NCI-H1436 (cell line): ENCODE data around the gene WNT3.
A peak's percentile ranks its signal among the peaks of the same experiment; 100 is the strongest.
"Not testable (repeated sequence)": the region's sequence is repeated elsewhere in the genome, so short reads cannot be mapped to it uniquely, and the experiment has no call there.

Experiments used
- DNase-seq: peaks from one replicate; lab custom pipeline; 2025; lab: John Stamatoyannopoulos, UW

Gene WNT3, protein sequence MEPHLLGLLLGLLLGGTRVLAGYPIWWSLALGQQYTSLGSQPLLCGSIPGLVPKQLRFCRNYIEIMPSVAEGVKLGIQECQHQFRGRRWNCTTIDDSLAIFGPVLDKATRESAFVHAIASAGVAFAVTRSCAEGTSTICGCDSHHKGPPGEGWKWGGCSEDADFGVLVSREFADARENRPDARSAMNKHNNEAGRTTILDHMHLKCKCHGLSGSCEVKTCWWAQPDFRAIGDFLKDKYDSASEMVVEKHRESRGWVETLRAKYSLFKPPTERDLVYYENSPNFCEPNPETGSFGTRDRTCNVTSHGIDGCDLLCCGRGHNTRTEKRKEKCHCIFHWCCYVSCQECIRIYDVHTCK

DNA sequence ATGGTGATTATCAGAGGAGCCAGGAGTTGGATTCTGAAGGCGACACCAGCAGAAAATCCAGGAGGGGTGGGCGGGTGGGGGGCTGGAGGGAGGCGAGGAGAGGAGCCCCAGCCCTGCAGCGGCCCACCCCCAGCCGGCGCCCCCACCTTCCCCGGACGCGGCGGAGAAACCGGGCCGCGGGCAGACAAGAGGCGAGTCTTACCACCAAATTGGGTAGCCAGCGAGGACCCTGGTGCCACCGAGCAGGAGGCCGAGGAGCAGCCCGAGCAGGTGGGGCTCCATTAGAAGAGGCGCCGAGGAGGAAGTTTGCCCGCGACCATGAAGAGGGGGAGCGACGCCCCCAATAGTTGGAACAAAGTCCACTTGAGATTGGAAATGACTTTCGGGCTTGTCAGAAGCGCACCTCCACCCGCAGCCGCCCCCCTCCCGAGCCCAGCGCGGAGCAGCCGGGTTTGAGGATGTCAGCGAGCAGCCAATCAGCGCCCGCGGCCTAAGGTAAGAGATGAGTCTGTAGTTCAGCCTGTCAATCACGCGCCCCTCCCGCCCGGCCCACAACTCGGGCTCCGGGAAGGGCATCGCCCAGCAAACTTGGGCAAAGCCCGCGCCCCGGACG lies at the start of gene WNT3:
Gene WNT3 (minus strand): TSS at position 377 of the 613 bp plus-strand sequence. CDS start 95 bp downstream, at position 282.
- DNase-seq = peak; percentile 50

DNA sequence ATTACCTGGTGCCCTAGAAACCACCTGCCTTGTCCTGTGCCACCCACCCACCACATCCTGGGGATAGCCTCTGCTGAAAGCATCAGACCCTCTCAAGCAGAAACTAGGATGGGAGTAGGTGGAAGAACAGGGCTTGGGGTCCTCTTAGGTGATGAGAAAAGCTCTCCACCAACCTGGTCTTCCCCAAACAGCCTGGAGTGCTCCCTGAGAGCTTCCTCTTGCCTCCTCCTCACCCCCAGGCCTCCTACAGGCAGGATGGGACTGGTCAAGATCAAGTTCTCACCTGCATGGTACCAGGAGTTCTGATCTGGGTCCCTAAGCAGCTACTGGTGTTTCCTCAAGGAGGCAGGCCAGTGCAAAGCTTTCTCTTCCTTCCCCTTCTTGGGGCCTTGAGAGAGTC lies 48.3 kb upstream of the WNT3 start:
- DNase-seq = no peak

DNA sequence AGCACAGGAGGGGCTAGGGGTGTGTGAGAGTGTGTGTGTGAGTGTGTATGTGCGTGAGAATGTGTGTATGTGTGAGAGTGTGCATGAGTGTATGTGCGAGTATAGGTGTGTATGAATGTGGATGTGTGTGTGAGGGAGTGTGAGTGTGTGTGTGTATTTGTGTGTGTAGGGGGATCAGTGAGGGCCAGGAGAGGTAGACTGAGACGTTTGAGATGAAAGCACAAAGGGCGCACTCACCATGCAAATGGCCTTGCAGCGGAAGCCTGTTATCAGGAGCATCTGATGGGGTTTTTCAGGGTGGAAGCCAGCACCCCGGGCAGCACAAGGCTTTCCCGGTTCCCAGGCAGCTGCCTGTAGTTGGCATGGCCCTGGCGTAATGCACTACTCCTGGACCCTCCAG lies 47.8 kb upstream of the WNT3 start:
- no peak for DNase-seq

DNA sequence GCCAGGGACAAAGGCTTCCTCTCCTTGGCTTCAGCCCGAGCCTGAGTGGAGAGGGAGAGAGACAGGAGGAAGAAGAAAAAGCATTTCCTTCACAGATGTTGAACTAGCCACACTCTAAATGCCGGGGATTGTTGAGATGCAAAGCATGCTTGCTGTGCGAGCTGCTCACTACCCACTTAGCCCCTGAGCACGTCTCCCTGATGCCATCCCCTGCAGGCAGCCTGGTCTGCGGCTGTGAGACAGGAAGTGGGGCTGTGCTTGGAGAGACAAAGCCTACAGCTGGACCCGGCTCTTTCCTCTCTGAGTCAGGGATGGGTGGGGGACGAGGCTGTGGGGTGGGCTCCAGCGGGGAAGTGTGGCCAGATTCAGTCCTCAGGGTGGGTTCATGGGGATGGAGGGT lies 46.6 kb upstream of the WNT3 start:
- no peak for DNase-seq

DNA sequence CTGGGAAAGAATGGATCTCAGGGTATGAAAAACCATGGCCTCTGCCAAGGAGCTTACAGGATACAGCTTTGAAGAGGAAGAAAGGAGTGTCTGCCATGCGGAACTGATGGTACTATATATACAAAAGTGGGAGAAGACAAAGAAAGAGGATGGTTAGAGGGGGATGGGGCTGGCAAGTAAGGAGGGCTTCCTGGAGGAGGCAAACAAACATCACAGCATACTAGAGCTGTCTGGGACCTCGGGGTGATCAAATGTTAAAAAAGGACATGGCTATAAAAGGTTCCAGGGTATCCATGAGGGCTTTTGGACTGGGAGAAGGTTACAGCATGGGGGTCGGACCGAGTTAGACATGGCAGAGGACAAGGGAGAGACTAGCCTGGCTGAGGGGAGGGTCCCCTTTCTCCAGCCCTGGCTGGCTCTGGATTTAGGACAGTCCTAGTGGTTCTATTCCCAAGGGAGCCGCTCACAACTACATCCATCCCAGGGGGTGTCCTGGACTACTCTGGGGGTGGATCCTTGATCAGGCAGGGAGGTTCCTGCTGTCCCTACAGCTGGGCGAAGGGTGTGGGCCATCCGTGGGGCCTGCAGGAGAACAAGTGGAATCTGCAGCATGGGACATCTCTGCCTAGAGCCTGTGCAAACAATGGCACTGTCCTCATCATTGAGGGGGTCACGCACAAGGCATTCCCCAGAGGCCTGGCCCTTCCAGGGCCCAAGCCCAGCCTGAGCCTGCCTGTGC lies 45.1 kb upstream of the WNT3 start:
- no peak for DNase-seq

DNA sequence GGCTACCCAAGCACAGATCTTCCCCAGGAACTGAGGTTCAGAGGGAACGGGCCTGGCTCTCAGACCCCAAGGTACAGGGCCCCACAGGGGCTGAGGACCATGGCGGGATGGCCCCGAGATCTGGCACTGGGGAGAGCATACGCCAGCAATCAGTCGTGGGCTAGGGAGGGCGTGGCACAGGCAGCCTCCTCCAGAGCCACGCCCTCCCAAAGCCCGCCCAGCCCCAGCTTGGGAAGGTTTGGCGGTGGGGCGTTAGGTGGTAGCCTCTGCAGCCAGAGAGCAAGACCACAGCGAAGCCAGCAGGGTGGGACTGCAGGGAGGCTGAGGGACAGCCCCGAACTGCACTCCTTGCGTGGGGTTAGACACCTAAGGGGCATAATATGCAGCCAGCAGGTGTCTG lies 44.5 kb upstream of the WNT3 start:
- no peak for DNase-seq

DNA sequence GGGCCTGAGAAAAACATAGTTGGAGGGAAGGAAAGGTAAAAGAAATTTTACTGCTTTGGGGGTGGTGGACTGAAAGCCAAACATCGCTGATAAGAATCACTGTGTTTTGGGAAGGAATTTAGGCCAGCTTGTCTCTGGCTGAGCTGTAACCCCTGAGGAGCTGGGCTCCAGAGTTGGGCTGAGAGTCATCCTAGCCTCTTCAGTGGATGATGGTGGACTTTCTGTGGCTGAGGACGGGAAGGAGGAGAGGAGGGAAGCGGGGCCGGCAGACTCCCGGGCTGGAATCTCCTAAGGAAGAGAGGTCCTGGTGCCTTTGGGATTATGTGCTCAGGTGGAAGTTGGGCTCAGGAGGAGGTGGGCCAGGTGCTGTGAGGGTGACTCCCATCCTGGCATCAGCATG lies 41.5 kb upstream of the WNT3 start:
- DNase-seq = no peak

DNA sequence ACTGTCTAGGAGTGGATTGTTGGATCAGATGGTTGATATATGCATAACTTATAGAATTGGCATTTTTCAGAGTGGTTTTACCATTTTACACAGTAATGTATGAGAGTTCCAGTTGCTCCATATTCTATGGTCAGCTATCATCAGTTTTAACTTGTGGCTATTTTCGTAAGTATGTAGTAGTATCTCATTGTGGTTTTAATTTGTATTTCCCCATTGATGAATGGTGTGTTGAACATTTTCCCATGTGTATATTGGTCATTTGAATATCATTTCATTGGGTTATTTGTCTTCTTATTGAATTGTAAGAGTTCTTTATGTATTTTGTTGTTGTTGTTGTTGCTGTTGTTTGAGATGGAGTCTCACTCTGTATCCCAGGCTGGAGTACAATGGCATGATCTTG lies 39.1 kb upstream of the WNT3 start:
- DNase-seq = no peak

DNA sequence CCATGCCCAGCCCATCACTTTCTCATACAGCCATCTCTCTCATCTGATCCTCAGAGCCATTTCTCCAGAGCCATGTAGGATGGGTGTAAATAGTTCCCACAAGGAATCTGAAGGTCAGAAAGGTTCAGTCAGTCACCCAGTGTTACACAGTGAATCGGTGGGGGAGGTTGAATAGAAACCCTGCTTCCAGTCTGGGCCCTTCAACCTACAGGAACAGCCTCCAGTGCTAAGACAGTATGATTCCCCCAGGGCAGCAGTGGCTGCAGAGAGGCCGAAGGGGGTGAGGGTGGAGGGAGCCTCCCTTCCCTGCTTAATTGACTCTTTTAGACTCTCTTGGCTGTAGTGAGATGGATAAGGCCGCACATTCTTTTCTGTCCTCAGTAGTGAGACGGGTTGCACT lies 36.5 kb upstream of the WNT3 start:
- DNase-seq = no peak

DNA sequence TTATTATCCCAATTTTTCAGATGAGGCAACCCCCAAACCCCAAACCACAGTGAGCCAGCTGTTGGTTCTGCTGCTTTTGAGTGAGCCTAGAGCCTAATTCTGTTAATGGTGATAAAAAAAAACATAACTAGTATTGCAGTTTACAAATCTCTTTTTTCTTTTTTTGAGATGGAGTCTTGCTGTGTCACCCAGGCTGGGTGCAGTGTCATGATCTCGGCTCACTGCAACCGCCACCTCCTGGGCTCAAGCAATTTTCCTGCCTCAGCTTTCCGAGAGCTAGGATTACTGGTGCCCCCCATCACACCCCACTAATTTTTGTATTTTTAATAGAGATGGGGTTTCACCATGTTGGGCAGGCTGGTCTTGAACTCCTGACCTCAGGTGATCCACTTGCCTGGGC lies 36.0 kb upstream of the WNT3 start:
- no peak for DNase-seq

DNA sequence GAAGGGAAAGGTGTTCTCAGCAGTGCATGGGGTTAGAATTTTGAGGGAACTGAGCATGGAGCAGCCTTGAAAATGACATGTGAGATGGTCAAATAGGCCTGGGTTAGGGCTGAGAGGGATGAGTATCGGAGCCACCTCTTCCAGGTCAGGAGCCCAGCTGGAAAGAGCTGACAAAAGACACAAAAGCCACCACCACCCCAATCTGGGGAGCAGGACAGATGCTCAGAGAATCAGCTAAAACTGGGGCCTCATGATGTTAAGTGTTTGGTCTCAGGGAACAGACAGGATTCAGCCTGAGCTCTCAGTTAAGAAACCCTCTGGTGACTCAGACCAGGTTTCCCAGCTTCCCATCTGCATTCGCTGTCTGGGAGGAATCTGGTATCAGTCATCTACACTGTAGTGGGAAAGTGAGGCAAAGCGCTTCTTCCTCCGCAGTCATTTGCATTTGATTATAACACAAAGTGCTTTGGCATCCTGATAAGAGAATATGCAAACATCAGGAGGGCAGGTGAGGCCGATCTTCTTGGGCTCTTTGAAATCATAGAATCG lies 35.5 kb upstream of the WNT3 start:
- DNase-seq = no peak

DNA sequence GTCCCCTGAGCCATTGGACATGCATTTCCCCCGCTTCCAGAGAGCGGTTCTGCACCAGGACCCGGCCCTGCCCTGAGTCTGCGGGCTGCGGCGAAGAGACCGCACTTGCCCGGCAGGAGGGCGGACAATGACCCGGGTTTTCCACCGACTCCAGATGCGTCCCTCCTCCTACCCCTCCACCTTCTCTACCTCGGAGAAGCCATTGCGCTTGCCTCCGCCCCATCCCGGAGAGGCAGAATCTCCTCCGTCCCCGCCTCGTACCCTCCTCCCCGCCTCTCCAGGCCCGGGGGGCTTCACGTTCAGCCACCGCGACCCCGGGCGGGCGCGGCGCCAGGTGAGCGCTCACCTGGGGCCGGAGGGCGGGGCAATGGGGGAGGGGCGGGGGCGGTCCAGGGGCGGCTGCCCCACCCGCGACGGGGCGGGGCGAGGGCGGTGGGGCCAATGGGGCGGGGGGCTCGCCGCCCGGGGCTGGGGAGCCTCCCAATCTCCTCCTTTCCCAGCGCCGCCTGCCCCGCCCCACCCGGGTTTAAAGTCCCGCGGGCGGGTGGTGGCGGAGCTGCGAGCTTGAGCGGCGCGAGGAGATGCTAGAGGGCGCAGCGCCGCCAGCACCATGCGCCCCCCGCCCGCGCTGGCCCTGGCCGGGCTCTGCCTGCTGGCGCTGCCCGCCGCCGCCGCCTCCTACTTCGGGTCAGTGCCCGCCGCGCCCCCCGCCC lies 32.7 kb upstream of the WNT3 start, which contains the start of gene WNT9B:
Gene WNT9B (plus strand): TSS at position 555 of the 713 bp plus-strand sequence. CDS start 56 bp downstream, at position 611.
- DNase-seq = peak; percentile 68

DNA sequence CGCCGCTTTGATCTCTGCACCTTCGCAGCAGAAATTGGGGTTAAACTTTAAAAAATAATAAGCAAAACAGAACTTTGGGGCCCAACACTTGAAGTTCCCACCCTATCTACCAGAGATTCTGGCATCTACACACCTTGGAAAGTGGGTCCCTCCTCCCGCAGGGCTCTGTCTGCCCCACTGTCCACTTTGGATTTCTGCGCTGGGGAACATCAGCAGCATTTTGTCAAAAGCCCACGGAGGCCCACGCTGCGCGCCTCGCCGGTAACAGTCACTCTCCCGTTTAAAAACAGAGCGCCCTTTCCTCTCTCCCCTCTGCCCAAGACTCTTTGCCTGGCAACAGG lies 32.2 kb upstream of the WNT3 start:
- no peak for DNase-seq

DNA sequence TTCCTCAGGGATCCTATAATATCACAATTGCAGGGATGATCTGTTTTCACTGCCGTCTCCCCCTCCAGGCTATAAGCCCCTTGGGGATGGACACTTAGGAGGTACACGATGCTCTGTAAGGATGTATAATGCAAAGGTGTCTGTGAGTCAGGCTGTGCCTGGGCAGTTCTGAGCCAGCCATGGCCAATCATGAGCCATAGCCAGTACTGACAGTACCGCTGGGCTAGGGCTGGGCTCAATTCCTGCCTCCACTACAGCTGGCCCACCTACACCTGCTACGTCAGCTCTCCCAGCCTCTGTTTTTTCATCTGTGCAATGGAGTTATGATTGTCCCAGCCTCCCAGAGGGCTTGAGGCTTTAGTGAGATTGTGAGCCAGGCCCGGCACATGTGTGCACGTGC lies 30.0 kb upstream of the WNT3 start:
- DNase-seq = no peak

DNA sequence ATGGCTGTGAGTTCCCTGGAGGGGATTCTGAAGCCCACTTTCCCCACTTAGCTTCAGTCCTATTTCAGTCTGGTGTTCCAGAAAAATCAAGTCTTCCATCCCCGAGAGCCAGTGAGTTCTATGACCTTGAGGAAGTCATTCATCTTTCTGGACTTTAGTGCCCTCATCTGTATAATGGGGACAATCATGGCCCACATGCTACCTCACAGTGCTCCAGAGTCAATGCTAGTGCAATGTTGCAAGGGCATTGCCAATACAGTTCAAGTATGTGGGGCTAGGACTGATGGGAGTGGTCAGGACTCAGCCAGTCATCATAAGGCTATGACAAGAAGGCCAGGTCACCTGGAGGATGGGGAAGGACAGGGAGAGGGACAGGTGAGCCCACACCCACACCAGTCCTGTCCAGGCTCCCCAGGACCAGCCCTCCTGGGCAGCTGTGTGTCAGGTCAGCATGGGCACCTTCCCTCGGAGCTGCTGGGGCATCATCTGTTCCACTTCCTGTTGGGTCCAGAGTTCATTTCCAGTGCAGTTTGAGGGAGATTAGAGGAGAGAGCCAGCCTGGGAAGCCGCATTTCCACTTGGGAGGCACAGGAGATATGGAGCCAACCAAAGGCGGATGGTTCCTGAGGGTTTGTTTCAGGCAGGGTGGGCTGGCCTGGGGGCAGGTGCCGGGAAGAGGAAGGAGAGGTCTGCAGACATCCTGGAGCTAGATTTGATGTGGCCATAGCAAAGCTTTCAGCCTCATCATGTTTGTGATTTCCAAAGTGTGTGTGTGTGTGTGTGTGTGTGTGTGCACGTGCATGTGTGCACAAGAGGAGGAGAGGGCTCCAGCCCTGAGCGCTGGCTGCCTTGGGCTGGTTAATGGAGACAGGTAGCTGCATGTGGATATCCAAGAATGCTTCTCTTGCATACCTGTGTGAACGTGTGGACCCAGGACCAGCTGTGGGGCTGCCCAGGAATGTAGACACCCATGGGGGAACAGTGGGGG lies 29.0 kb upstream of the WNT3 start:
- DNase-seq = no peak

DNA sequence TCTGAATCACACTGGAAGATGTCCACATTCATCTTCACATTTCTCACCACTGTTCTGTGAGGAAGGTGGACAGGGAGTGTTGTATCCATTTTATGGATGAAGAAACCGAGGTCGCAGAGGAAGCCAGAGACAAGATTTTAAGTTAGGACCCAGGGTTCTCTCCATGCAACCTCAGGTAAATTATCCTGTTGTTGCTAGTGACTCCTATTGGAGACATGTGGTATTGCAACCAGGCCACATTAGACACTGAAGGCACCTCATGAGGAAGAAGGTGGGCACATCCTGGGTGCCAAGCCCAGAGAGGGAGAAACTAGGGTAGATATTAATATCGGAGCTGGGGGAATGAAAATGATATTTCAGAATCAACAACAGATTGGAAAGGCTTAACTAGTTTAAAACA lies 24.3 kb upstream of the WNT3 start:
- no peak for DNase-seq

DNA sequence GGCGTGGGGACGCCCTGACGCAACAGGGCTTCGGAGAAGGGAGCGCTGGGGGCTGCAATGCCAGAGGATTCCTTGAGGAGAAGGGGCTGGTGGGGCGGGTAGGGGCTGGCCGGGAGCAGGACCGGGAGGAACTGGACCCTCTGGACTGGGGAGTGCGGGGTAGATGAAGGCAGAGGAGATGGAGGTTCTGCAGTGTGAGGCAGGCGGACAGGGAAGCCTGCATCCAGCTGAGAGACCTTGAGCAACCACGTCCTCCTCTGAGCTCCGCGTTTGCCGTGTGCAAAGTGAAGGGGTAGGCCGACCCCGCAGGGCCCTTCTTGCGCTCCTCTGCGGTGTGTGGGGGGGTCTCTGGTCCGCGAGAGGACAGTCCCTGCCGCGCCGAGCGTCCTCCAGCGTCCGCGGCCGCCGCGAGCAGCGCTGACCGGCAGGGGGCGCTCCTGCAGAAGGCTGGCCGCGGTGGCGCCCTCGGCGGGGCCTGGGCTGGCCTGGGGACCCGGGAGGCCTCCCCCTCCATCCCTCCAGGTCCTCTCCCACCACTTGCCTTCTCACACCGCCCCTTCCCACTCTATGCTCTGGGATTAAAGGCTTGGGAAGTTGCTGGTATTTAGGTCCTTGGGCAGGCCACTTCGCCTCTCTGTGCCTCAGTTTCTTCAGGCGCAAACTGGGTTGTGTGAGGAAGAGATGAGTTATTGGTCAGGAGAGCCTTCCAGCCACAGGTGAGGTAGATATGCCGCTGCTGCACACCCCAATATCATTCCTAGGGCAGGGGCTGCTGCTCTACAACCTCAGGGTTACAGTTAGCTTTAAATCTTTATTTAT lies 23.3 kb upstream of the WNT3 start:
- DNase-seq = no peak

DNA sequence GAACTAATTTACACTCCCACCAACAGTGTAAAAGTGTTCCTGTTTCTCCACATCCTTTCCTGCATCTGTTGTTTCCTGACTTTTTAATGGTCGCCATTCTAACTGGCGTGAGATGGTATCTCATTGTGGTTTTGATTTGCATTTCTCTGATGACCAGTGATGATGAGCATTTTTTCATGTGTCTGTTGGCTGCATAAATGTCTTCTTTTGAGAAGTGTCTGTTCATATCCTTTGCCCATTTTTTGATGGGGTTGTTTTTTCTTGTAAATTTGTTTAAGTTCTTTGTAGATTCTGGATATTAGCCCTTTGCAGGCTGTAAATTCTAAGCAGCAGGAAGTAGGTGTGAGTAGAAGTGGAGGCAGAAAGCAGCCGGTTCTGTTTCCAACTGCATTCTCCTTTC lies 22.1 kb upstream of the WNT3 start:
- DNase-seq = not testable (repeated sequence)

DNA sequence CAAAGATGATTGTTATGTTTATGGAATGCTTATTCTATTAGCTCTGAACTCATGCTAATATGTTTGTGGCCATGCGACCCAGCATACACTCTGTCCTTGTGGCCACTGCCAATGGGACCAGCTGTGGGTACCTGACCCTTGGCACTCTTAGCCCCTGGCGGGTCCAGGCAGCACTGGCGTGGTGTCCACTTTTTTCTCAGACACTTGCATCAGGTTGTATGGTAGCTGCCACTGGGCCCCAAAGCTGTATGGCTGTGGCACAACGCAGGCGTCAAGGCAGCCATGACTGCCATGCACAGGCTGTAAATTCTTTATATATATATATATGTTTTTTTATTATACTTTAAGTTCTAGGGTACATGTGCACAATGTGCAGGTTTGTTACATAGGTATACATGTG lies 20.7 kb upstream of the WNT3 start:
- no peak for DNase-seq

DNA sequence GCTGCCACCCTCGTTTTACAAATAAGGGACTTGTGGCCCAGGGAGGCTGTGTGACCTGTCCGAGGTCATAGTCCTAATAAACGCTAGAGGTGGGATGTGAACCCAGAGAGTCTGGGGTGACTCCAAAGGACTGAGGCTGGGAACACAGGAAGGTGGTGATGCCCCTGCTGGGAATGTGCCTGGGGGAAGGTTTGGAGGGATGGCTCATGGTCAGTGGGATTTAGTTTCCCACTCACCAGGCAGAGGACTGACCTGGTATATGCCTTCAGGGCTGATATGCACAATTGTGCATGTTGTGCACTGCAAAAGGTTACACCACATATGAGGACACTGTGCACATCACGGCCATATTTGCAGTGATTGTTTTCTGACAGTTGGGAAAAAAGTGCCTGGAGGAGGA lies 19.0 kb upstream of the WNT3 start:
- DNase-seq = no peak
